Measurements from ENCODE around the gene BLOC1S3. TPM values are rescaled to one million over a fixed set of nuclear protein-coding genes. Genes with fewer than 3 reads are reported as not detected.

Gene BLOC1S3, protein sequence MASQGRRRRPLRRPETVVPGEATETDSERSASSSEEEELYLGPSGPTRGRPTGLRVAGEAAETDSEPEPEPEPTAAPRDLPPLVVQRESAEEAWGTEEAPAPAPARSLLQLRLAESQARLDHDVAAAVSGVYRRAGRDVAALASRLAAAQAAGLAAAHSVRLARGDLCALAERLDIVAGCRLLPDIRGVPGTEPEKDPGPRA
- total RNA-seq, result 10 to 100 TPM; 10.4 to 15.9 TPM

GRCh38 chr19:45178262-45179071 is at the start of gene BLOC1S3:
TSS of gene BLOC1S3 (plus strand) at chr19:45178784. CDS start at chr19:45179297, 513 bp downstream.
- Histone ChIP-seq H3K9ac (ENCODE audit: low read depth in 2 of 2, low read length in 2 of 2) (peak within 1 kb of the TSS; percentile 87 to 91), H3K4me1 (no peaks in the 10 kb centered on the region), H3K27ac (peak within 1 kb of the TSS; percentile 94), H3K9me3 (no peaks in the 10 kb centered on the region), H3K36me3 (no peaks in the 10 kb centered on the region), H3K27me3 (no peaks in the 10 kb centered on the region), H3K4me3 (peak within 1 kb of the TSS; percentile 92)
- peak; percentile 100 for DNase-seq
- peak; percentile 43 for TF ChIP-seq CTCF (IDR thresholded peaks at IDR 0.05)
- intact Hi-C loops (cut with DNase I), result no loop called here

- no peaks in the 10 kb centered on the region for H3K4me1 ChIP-seq
- H3K27ac ChIP-seq, result no peak overlapping the region
- no peak for DNase-seq
- intact Hi-C loops (cut with DNase I), result no loop called here
- TF ChIP-seq CTCF (IDR thresholded peaks at IDR 0.05), result no peak
- no peak overlapping the region for H3K4me3 ChIP-seq
- no peaks in the 10 kb centered on the region for H3K36me3 ChIP-seq
- H3K27me3 ChIP-seq, result no peaks in the 10 kb centered on the region
- H3K9ac ChIP-seq (ENCODE audit: low read depth in 2 of 2, low read length in 2 of 2), result no peak overlapping the region
- H3K9me3 ChIP-seq, result no peaks in the 10 kb centered on the region
Measured at GRCh38 chr19:45128806-45129205, 49.8 kb upstream of the BLOC1S3 start.

GRCh38 chr19:45130236-45130635 is 48.3 kb upstream of the BLOC1S3 start:
- Histone ChIP-seq H3K27ac (no peak overlapping the region), H3K27me3 (no peaks in the 10 kb centered on the region), H3K4me3 (no peak overlapping the region), H3K9me3 (no peaks in the 10 kb centered on the region), H3K36me3 (no peaks in the 10 kb centered on the region), H3K4me1 (no peaks in the 10 kb centered on the region), H3K9ac (ENCODE audit: low read depth in 2 of 2, low read length in 2 of 2) (no peak overlapping the region)
- no peak for DNase-seq
- intact Hi-C loops (cut with DNase I), result no loop called here
- no peak for TF ChIP-seq CTCF (IDR thresholded peaks at IDR 0.05)

GRCh38 chr19:45130888-45131615 is 47.5 kb upstream of the BLOC1S3 start:
- no peak for DNase-seq
- Histone ChIP-seq H3K27me3 (no peaks in the 10 kb centered on the region), H3K36me3 (no peaks in the 10 kb centered on the region), H3K27ac (no peak overlapping the region), H3K4me3 (no peak overlapping the region), H3K9ac (ENCODE audit: low read depth in 2 of 2, low read length in 2 of 2) (no peak overlapping the region), H3K4me1 (no peaks in the 10 kb centered on the region), H3K9me3 (no peaks in the 10 kb centered on the region)
- intact Hi-C loops (cut with DNase I), result no loop called here
- TF ChIP-seq CTCF (IDR thresholded peaks at IDR 0.05), result no peak

DNA sequence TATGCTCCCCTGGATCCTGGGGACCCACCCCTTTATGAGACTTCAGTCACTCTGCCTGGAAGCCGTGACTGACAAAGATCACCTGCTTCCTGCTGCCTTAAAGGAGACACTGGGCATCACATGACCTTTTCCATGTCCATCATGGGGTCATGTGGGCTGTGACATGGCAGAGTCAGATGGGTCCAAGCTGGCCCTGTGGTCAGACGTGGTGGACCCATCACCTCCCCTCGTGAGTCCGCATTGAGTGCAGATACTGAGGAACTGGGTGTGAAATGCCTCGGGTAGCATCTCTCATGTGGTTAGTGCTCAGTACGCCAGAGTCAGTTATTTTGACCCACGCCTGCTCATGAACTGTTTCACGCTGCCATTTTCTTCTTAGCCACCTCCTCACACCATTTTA is 44.9 kb upstream of the BLOC1S3 start:
- TF ChIP-seq CTCF (IDR thresholded peaks at IDR 0.05), result no peak

More for the DNA sequence above, 44.9 kb upstream of the BLOC1S3 start:
- Histone ChIP-seq H3K9me3 (no peaks in the 10 kb centered on the region), H3K4me1 (no peaks in the 10 kb centered on the region), H3K27me3 (no peaks in the 10 kb centered on the region), H3K36me3 (no peaks in the 10 kb centered on the region), H3K27ac (no peak overlapping the region), H3K4me3 (no peak overlapping the region), H3K9ac (ENCODE audit: low read depth in 2 of 2, low read length in 2 of 2) (no peak overlapping the region)
- DNase-seq, result no peak
- intact Hi-C loops (cut with DNase I), result no loop called here

Measured in colonic mucosa (tissue), 4 donors.